HepG2 (cell line): ENCODE data around the gene EEFSEC. TPM values are rescaled to one million over a fixed set of nuclear protein-coding genes. Genes with fewer than 3 reads are reported as not detected.

Experiments used
- HOXA5 ChIP-seq: sonication (generic); formaldehyde crosslinking; IDR thresholded peaks from 2 replicates; pipeline ENCODE4 v1.4.0; 2020; ENCODE audit warnings: missing genetic modification reagents
- JUN ChIP-seq: sonication (generic); formaldehyde crosslinking; IDR thresholded peaks from 2 replicates; pipeline ENCODE4 v1.4.0; 2020; ENCODE audit warnings: mild to moderate bottlenecking, missing genetic modification reagents
- MXD1 ChIP-seq: sonication (generic); formaldehyde crosslinking; IDR thresholded peaks from 2 replicates; pipeline ENCODE4 v1.4.0; 2020; ENCODE audit warnings: mild to moderate bottlenecking, missing genetic modification reagents
- NCOA2 ChIP-seq: sonication (generic); formaldehyde crosslinking; IDR thresholded peaks from 2 replicates; pipeline ENCODE4 v1.8.0; 2022; ENCODE audit warnings: inconsistent platforms
- NRL ChIP-seq: sonication (generic); formaldehyde crosslinking; IDR thresholded peaks from 2 replicates; pipeline ENCODE4 v1.5.0; 2020; ENCODE audit warnings: missing genetic modification reagents, mild to moderate bottlenecking, moderate library complexity, borderline replicate concordance
- THAP8 ChIP-seq: sonication (generic); formaldehyde crosslinking; IDR thresholded peaks from 2 replicates; pipeline ENCODE4 v1.5.1; 2020; ENCODE audit warnings: missing genetic modification reagents, mild to moderate bottlenecking, borderline replicate concordance
- THAP9 ChIP-seq: sonication (generic); formaldehyde crosslinking; IDR thresholded peaks from 2 replicates; pipeline ENCODE4; 2020; ENCODE audit warnings: missing genetic modification reagents, mild to moderate bottlenecking, borderline replicate concordance
- ZNF354B ChIP-seq: sonication (generic); formaldehyde crosslinking; IDR thresholded peaks from 2 replicates; pipeline ENCODE4 v1.8.0; 2022; ENCODE audit warnings: mild to moderate bottlenecking, missing genetic modification reagents
- ZNF407 ChIP-seq: sonication (generic); formaldehyde crosslinking; IDR thresholded peaks from one replicate; pipeline ENCODE4 v1.5.1; 2020; ENCODE audit warnings: mild to moderate bottlenecking, missing genetic modification reagents; ENCODE audit errors: not compliant biosample characterization
- ZNF614 ChIP-seq: IDR thresholded peaks from 2 replicates; pipeline ENCODE4 v1.6.1; 2018; ENCODE audit warnings: missing biosample characterization, missing genetic modification reagents, inconsistent platforms, borderline replicate concordance
- ZNF687 ChIP-seq: sonication (generic); formaldehyde crosslinking; IDR thresholded peaks from 2 replicates; pipeline ENCODE4 v1.5.1; 2020; ENCODE audit warnings: mild to moderate bottlenecking, missing genetic modification reagents, moderate library complexity
- ZNF749 ChIP-seq: sonication (generic); formaldehyde crosslinking; IDR thresholded peaks from 2 replicates; pipeline ENCODE4 v1.8.0; 2022; ENCODE audit warnings: mild to moderate bottlenecking, missing genetic modification reagents, moderate library complexity, borderline replicate concordance
- polyA plus RNA-seq, 8 experiments: library from polyadenylated mRNA; depleted of rRNA in 3 of 8; stranded (reverse) in 7 of 8; unstranded in 1 of 8; fragments of >200 nt; fragmentation: Illumina TruSeq in 4 of 8; extraction: Trizol in 4 of 8; gene quantifications; 2 replicates each; pipeline versions ENCODE4 v1.2.1 to v1.2.3, GENCODE V29; 2011 to 2016; ENCODE audit warnings: low read depth in 4 of 8, missing spikeins in 1 of 8, mixed read lengths in 1 of 8; ENCODE audit not compliant: insufficient read depth in 1 of 8
- total RNA-seq, 5 experiments: library from RNA; depleted of rRNA; stranded (reverse); fragments of >200 nt; fragmentation: Illumina TruSeq; extraction: Trizol; gene quantifications; 2 replicates each; pipeline ENCODE4 v1.2.3, GENCODE V29; 2016; ENCODE audit warnings: low read depth in 1 of 5

Gene EEFSEC
- total and polyA plus RNA-seq, 2 of the 13 experiments (the other 11 are each of a cell fraction or from before 2014, with no cell fraction given): 6.4 to 24.2 TPM

GRCh38 chr3:128388932-128389331, 235.7 kb downstream of the EEFSEC start (continued):
- TF ChIP-seq ZNF407 (CRISPR knock-in tag) (no peak), HOXA5 (CRISPR knock-in tag) (no peak), NCOA2 (CRISPR knock-in tag) (no peak), NRL (no peak), ZNF354B (no peak), THAP9 (CRISPR knock-in tag) (no peak), JUN (CRISPR knock-in tag) (no peak), MXD1 (CRISPR knock-in tag) (no peak), ZNF614 (no peak), ZNF687 (CRISPR knock-in tag) (no peak), ZNF749 (CRISPR knock-in tag) (no peak), THAP8 (CRISPR knock-in tag) (no peak)
